Esophagus squamous epithelium (tissue), 4 donors: ENCODE results near the gene ZNF710.

ENCODE experiments used
- CTCF ChIP-seq, 6 experiments: fragments of 450-650 bp in 4 of 6; fragments of 200-600 bp in 2 of 6; sonication (generic) in 2 of 6; IDR thresholded peaks; one replicate each; pipeline ENCODE4 v1.5.1; 2016 to 2019; ENCODE audit warnings: antibody characterized with exemption in 6 of 6, mild to moderate bottlenecking in 4 of 6, moderate library complexity in 4 of 6
- POLR2A ChIP-seq, 4 donors: fragments of 450-650 bp; IDR thresholded peaks; one replicate each; pipeline ENCODE4 v1.6.1; 2017; ENCODE audit warnings: antibody characterized with exemption in 4 of 4, mild to moderate bottlenecking in 4 of 4, moderate library complexity in 3 of 4

DNA sequence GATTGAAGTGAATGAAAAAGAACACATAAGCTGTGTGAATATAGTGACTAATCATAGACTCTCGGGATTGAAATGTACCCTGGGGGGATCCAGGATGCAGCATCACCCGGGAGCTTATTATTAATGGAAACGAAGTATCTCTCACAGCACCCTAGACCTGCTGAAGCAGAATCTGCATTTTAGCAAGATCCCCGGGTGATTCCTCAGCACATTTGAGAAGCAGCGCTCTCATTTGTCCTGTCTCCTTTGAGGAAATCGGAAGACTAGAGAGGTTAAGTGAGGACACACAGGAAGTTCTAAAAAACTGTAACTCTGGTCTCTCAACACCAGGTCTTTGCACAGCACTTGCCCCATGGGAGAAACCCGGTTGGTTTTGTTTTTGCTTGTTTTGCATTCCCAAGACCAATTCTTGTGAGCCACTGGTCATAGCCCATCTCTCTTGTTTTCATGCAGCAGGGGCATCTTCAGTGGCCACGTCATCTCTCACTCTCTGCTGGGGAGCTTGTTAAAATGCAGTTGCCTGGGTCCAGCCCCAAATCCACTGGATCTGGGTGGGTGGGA lies 30.2 kb downstream of the ZNF710 start:
- TF ChIP-seq CTCF (IDR thresholded peaks at IDR 0.05) = no peak
- no peak for TF ChIP-seq POLR2A (IDR thresholded peaks at IDR 0.05)
